ENCODE results near the gene SDK1. TPM values are rescaled to one million over a fixed set of nuclear protein-coding genes. Genes with fewer than 3 reads are reported as not detected.

The SDK1 gene
- total and polyA plus RNA-seq, 2 donors: 9.8 to 15.1 TPM

DNA sequence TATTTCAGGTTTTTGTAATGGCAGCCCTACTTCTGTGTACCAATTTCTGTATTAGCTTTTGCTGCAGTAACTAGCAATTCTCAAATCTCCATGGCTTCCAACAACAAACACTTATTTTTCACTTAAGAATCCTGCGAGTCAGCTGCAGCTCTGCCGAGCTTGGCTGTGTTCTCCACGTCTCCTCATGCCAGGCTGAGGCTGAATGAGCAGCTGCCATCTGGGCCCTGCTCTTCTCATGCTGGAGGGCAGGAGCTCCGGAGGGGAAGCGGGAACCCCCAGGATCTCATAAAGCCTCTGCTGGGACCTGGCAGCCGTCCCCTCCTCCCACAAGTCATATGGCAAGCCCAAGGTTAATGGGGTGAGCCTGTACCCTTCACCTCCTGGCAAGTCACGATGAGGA, 591.1 kb downstream of the SDK1 start:
- H3K27ac ChIP-seq (ENCODE audit: low read depth): no peak overlapping the region
- no peak for DNase-seq (ENCODE audit: extremely low spot score)
- no peaks in the 10 kb centered on the region for H3K4me1 ChIP-seq (ENCODE audit: insufficient read depth)
- no peak overlapping the region for H3K4me3 ChIP-seq (ENCODE audit: low read depth, low read length)
- H3K36me3 ChIP-seq (ENCODE audit: insufficient read depth): no peaks in the 10 kb centered on the region
- 81% methylated on average over 7 of the region's 7 CpGs for WGBS

DNA sequence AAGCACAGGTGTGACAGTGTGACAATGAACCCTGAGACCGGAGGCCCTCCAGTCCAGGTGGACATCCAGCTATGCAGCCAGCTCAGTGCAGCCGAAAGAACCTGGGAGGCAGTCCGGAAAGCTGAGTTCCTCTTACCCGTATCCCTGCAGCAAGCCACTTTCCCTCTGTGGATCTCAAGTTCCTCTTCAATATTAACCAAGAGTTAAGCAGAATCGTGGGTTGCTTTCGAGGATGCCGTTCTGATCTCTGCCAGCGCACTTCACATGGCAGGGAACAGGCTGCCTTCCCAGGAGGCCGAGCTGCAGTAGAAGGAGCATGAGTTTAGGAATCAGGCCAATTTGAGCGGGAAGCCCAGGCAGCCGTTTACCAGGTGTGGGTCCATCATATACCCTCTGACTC, 591.6 kb downstream of the SDK1 start:
- Histone ChIP-seq H3K27ac (ENCODE audit: low read depth) (no peak overlapping the region), H3K4me1 (ENCODE audit: insufficient read depth) (no peaks in the 10 kb centered on the region), H3K36me3 (ENCODE audit: insufficient read depth) (no peaks in the 10 kb centered on the region), H3K4me3 (ENCODE audit: low read depth, low read length) (no peak overlapping the region)
- WGBS: 87% methylated on average over 11 of the region's 11 CpGs
- no peak for DNase-seq (ENCODE audit: extremely low spot score)

GRCh38 chr7:3893151-3893788, 592.2 kb downstream of the SDK1 start:
- no peaks in the 10 kb centered on the region for H3K36me3 ChIP-seq (ENCODE audit: insufficient read depth)
- WGBS: 82% methylated on average over 12 of the region's 12 CpGs
- DNase-seq (ENCODE audit: extremely low spot score): no peak
- no peak overlapping the region for H3K27ac ChIP-seq (ENCODE audit: low read depth)
- no peak overlapping the region for H3K4me3 ChIP-seq (ENCODE audit: low read depth, low read length)
- H3K4me1 ChIP-seq (ENCODE audit: insufficient read depth): no peaks in the 10 kb centered on the region

- H3K36me3 ChIP-seq (ENCODE audit: insufficient read depth): no peaks in the 10 kb centered on the region
- H3K4me1 ChIP-seq (ENCODE audit: insufficient read depth): no peaks in the 10 kb centered on the region
- WGBS: 70% methylated on average over 4 of the region's 4 CpGs
- no peak overlapping the region for H3K4me3 ChIP-seq (ENCODE audit: low read depth, low read length)
- no peak overlapping the region for H3K27ac ChIP-seq (ENCODE audit: low read depth)
- no peak for DNase-seq (ENCODE audit: extremely low spot score)
Observed at GRCh38 chr7:3893789-3894153, 592.7 kb downstream of the SDK1 start.

- H3K4me1 ChIP-seq (ENCODE audit: insufficient read depth): no peaks in the 10 kb centered on the region
- H3K4me3 ChIP-seq (ENCODE audit: low read depth, low read length): no peak overlapping the region
- H3K36me3 ChIP-seq (ENCODE audit: insufficient read depth): no peaks in the 10 kb centered on the region
- H3K27ac ChIP-seq (ENCODE audit: low read depth): no peak overlapping the region
- DNase-seq (ENCODE audit: extremely low spot score): no peak
- WGBS: 81% methylated on average over 9 of the region's 9 CpGs
Observed at GRCh38 chr7:3895341-3896116, 594.5 kb downstream of the SDK1 start.

GRCh38 chr7:3896169-3896765, 595.2 kb downstream of the SDK1 start:
- Histone ChIP-seq H3K27ac (ENCODE audit: low read depth) (no peak overlapping the region), H3K4me1 (ENCODE audit: insufficient read depth) (no peaks in the 10 kb centered on the region), H3K36me3 (ENCODE audit: insufficient read depth) (no peaks in the 10 kb centered on the region), H3K4me3 (ENCODE audit: low read depth, low read length) (no peak overlapping the region)
- DNase-seq (ENCODE audit: extremely low spot score): no peak
- WGBS: 63% methylated on average over 6 of the region's 6 CpGs

DNA sequence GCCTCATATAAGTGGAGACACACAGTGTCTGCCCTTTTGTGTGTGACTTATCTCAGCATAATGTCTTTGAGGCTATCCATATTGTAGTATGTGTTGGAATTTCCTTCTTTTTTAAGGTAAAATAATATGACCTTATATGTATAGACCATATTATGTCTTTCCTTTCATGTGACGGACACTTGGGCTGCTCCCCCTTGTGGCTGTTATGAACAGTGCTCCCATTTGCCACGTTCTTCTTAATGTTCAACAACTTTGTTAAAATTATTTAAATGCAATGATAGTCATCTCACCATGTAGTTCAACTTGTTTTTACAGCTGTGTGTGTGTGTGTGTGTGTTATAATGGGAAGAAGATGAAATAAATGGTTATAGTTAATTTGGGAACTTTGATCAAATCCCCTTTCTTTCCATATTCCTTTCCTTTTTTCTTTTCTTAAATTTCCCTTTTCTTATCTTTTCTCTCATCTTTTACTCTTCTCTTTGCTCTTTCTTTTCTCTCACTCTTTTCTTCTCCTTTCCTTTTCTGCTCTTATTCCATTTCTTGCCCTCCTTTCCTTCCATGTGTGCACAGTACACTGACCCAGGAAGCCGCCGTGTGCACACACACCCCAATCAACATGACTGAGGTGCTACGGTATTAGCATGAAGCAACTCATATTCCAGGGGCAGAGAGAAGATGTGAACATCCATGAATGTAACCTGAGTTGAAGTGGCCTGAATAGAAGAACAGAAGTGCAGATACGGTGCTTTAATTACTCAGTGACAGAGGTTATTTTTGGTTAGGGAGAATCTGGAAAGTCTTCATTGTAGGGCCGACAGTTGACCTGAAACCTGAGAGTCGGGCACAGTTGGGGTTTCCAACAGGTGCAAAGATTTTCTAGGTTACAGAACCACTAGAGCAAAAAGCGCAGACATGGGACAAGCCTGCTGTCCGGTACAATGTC, 596.6 kb downstream of the SDK1 start:
- no peaks in the 10 kb centered on the region for H3K36me3 ChIP-seq (ENCODE audit: insufficient read depth)
- H3K4me1 ChIP-seq (ENCODE audit: insufficient read depth): no peaks in the 10 kb centered on the region
- no peak overlapping the region for H3K4me3 ChIP-seq (ENCODE audit: low read depth, low read length)
- H3K27ac ChIP-seq (ENCODE audit: low read depth): no peak overlapping the region
- DNase-seq (ENCODE audit: extremely low spot score): no peak
- WGBS: 79% methylated on average over 10 of the region's 10 CpGs

DNA sequence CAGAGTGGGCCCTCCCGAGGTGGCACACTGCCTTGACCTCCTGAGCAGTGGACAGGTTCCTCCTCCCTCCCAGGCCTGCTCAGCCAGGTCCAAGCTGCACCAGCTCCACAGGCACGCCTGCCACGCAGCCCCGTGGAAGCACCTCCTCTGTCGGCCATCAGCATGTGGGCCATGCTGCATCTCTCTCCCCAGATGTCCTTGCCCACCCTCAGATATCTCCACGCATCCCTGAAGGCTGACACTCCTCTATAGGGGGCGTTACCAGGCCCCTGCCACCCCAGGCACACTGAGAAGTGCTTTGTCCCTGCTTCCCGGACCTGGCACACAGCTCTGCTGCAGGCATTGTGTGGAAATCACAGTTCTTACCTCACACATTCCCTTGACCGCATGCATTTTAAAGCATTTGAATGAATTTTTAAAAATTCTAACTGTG, 598.5 kb downstream of the SDK1 start:
- H3K4me3 ChIP-seq (ENCODE audit: low read depth, low read length): no peak overlapping the region
- no peak overlapping the region for H3K27ac ChIP-seq (ENCODE audit: low read depth)
- H3K4me1 ChIP-seq (ENCODE audit: insufficient read depth): no peaks in the 10 kb centered on the region
- DNase-seq (ENCODE audit: extremely low spot score): no peak
- H3K36me3 ChIP-seq (ENCODE audit: insufficient read depth): no peaks in the 10 kb centered on the region
- 87% methylated on average over 9 of the region's 9 CpGs for WGBS

DNA sequence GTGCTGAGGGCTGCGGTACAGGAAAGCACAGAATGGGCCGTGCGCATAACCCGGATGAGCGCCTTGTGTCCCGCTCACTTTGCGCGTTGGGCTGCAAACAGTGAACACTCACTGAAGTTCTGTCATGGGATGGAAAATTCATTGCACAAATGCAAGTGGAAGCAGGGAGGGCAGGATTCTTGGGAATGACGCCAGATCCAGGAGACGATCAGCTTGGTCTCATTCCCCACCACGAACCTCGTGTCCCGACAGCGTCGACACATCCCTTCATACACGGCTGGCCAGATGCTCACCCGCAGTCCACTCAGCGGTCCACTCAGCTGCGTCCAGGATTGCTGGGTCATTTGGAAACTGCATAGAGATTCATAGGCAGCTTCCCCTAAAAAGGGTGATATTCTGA, 607.1 kb downstream of the SDK1 start:
- WGBS: 83% methylated on average over 19 of the region's 19 CpGs
- DNase-seq (ENCODE audit: extremely low spot score): no peak
- no peaks in the 10 kb centered on the region for H3K36me3 ChIP-seq (ENCODE audit: insufficient read depth)

DNA sequence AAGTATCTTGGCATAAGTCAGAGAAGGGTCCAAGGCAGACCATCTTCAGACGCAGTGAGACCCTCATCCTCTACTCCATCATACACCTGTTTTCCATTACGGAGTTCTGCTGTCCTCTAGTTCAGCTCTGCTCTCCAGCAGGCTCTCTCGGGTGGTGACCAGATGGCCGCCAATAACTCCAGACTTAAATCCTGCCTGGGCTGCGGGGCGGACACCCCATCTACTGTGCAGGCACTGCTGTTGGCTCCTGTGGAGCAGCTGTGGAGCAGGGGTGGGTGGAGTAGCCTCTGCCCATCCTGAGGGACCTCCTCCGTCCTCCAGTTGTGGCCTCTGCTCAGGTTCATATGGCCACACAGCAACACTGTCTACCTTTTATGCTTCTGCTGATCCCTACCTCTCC, 608.1 kb downstream of the SDK1 start:
- Histone ChIP-seq H3K4me3 (ENCODE audit: low read depth, low read length) (no peak overlapping the region), H3K36me3 (ENCODE audit: insufficient read depth) (no peaks in the 10 kb centered on the region), H3K4me1 (ENCODE audit: insufficient read depth) (no peaks in the 10 kb centered on the region), H3K27ac (ENCODE audit: low read depth) (no peak overlapping the region)
- WGBS: 84% methylated on average over 7 of the region's 7 CpGs
- DNase-seq (ENCODE audit: extremely low spot score): no peak

More for the DNA sequence above, 607.1 kb downstream of the SDK1 start:
- Histone ChIP-seq H3K4me3 (ENCODE audit: low read depth, low read length) (no peak overlapping the region), H3K4me1 (ENCODE audit: insufficient read depth) (no peaks in the 10 kb centered on the region), H3K27ac (ENCODE audit: low read depth) (no peak overlapping the region)

DNA sequence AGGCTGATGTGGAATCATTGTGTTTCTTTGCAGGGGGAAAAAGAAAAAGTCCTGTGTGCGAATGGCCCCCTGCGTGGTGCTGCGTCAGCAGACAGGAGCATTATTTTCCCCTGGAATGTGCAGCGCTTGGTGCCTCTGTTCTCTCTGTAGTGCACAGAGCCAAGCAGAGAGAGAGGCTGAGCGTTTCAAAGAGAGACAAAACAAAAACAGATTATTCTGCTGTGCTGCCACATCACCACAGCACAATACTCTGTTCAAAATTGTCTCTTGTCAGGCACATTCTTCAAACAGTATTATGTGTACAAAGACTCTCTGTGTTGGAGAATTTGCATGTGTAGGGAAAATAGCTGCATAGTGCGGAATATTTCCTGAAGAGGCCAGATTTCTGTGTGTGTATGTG, 609.0 kb downstream of the SDK1 start:
- DNase-seq (ENCODE audit: extremely low spot score): no peak
- Histone ChIP-seq H3K27ac (ENCODE audit: low read depth) (no peak overlapping the region), H3K4me3 (ENCODE audit: low read depth, low read length) (no peak overlapping the region), H3K4me1 (ENCODE audit: insufficient read depth) (no peaks in the 10 kb centered on the region), H3K36me3 (ENCODE audit: insufficient read depth) (no peaks in the 10 kb centered on the region)
- WGBS: 89% methylated on average over 6 of the region's 6 CpGs

DNA sequence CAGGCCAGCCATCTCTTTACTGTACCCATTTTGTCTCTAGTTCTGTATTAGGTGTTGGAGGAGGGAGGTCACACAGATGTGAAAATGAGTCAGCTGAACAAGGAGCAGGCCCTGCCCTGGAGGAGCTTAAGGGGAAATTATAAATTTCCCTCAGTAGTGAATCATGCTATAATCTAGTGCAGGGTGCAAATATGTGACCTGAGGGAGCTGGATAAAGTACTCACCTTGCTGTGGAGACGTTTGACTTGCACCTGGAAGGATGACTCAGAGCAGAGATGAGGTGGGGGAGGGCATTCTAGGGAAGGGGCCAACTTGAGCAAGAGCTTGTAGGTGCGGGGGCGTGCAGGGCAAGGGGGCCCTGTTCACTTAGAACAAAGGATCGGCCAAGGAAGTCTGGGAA, 610.6 kb downstream of the SDK1 start:
- Histone ChIP-seq H3K36me3 (ENCODE audit: insufficient read depth) (no peaks in the 10 kb centered on the region), H3K27ac (ENCODE audit: low read depth) (no peak overlapping the region), H3K4me3 (ENCODE audit: low read depth, low read length) (no peak overlapping the region), H3K4me1 (ENCODE audit: insufficient read depth) (no peaks in the 10 kb centered on the region)
- 87% methylated on average over 4 of the region's 4 CpGs for WGBS
- DNase-seq (ENCODE audit: extremely low spot score): no peak

DNA sequence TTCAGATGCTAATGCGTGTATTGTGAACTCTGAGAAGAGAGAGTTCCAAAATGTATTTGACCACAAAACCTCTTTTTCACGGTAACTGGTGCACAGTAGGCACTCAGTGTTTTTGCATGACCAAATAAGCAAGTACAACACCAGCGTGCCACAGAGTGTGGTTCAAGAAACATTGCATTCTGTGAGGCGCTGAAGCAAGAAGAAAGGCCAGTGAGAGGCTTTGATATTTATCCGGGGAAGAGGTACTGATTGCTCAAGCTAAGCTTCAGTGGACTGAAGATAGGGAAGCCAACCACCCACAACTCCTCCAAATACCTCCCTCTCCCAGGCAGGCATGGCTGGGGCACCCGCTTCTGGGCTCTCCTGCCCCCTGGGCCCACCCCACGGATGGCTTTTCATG, 611.2 kb downstream of the SDK1 start:
- Histone ChIP-seq H3K36me3 (ENCODE audit: insufficient read depth) (no peaks in the 10 kb centered on the region), H3K27ac (ENCODE audit: low read depth) (no peak overlapping the region), H3K4me1 (ENCODE audit: insufficient read depth) (no peaks in the 10 kb centered on the region), H3K4me3 (ENCODE audit: low read depth, low read length) (no peak overlapping the region)
- DNase-seq (ENCODE audit: extremely low spot score): no peak
- 86% methylated on average over 7 of the region's 7 CpGs for WGBS
